HG03558 (cell line): ENCODE measurements around the gene NUSAP1.
A peak's percentile ranks its signal among the peaks of the same experiment; 100 is the strongest.
"Not testable (repeated sequence)": the region's sequence is repeated elsewhere in the genome, so short reads cannot be mapped to it uniquely, and the experiment has no call there.

Source experiments
- ATAC-seq: cut with Tn5 transposase; IDR thresholded peaks from one replicate; pipeline ENCODE4 v1.9.1; 2021; ENCODE audit warnings: moderate number of reproducible peaks; ENCODE audit not compliant: unreplicated experiment; ENCODE audit errors: extremely low read depth

NUSAP1 gene

GRCh38 chr15:41332194-41333025 is at the start of gene NUSAP1, which contains the start of gene OIP5:
TSS of gene NUSAP1 (plus strand) at chr15:41332881. CDS start at chr15:41332958, 77 bp downstream.
TSS of gene OIP5 (minus strand) at chr15:41332591. CDS start at chr15:41332561, 30 bp downstream.
- ATAC-seq = peak; percentile 57

- not testable (repeated sequence) for ATAC-seq
Observed at GRCh38 chr15:41282980-41283652, 49.6 kb upstream of the NUSAP1 start.

GRCh38 chr15:41283653-41284426 is 48.8 kb upstream of the NUSAP1 start:
- peak; percentile 85 for ATAC-seq

- ATAC-seq = no peak
Observed at GRCh38 chr15:41284427-41285177, 48.1 kb upstream of the NUSAP1 start.

GRCh38 chr15:41285285-41285684 is 47.4 kb upstream of the NUSAP1 start:
- no peak for ATAC-seq

GRCh38 chr15:41286665-41287333 is 45.9 kb upstream of the NUSAP1 start:
- ATAC-seq = no peak

- ATAC-seq = no peak
Observed at GRCh38 chr15:41288464-41288863, 44.2 kb upstream of the NUSAP1 start.

GRCh38 chr15:41289953-41290352 is 42.7 kb upstream of the NUSAP1 start:
- no peak for ATAC-seq

GRCh38 chr15:41291065-41291631 is 41.5 kb upstream of the NUSAP1 start:
- ATAC-seq = peak; percentile 60

GRCh38 chr15:41292521-41292920 is 40.2 kb upstream of the NUSAP1 start:
- ATAC-seq = no peak

GRCh38 chr15:41301139-41301538 is 31.5 kb upstream of the NUSAP1 start:
- not testable (repeated sequence) for ATAC-seq

- no peak for ATAC-seq
Observed at GRCh38 chr15:41301587-41301986, 31.1 kb upstream of the NUSAP1 start.

- no peak for ATAC-seq
Observed at GRCh38 chr15:41304149-41304770, 28.4 kb upstream of the NUSAP1 start.

GRCh38 chr15:41307679-41308078 is 25.0 kb upstream of the NUSAP1 start:
- ATAC-seq = no peak

- ATAC-seq = no peak
Observed at GRCh38 chr15:41309226-41309905, 23.3 kb upstream of the NUSAP1 start.

- ATAC-seq = not testable (repeated sequence)
Observed at GRCh38 chr15:41320805-41321330, 11.8 kb upstream of the NUSAP1 start.

- no peak for ATAC-seq
Observed at GRCh38 chr15:41323611-41324010, 9.1 kb upstream of the NUSAP1 start.

GRCh38 chr15:41331281-41331680 is 1.4 kb upstream of the NUSAP1 start:
- no peak for ATAC-seq
